ENCODE measurements around the gene OVCA2.

Gene OVCA2

DNA sequence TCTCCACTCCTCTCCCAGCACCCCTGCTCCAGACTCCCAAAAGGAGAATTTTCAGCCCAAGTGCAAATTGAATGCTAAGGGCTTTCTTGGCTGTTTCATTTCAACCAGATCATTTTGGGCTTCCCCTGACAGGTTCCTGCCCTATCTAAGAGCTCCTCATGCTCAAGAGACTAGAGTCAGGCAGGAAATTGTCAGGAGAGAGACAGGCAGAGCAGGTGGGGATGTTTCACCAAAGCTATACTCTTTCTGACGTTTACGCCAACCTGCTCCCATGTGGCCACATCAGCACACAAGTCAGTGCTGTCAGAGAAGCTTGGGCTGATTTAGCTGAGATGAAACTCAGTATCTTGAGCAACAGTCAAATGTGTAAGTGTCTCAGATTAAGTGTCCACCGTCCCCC, 44.5 kb downstream of the OVCA2 start:
- DNase-seq (ENCODE audit: low spot score), result no peak

DNA sequence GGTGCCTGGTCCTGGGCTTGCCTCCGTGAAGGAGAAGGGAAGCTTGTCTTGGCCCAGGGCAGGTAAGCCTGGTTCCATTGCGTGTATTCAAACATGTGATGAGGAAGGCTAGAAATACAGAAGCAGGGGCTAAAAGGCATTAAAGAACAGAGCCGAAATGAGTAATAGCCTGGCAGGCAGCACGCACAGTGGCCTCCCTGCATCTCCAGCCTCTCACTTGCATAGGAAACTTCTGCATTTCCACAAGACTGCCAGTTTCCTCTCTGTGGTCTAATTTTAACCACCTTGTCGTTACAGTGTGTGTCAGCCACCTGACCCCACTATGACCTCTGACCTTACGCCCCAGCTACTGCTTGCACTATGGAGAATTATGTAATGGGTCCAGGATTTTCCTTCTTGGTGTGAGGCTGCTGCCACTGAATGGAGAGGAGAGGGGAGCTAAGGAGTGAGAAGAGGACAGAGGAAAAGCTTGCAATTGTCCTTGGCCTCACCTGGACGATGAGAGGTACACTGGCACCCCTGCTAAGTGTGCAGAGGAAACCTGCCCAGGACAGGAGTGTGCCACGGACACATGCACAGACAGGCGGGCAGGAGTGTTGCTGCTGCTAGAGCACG, 45.9 kb downstream of the OVCA2 start:
- no peak for DNase-seq (ENCODE audit: low spot score)

DNA sequence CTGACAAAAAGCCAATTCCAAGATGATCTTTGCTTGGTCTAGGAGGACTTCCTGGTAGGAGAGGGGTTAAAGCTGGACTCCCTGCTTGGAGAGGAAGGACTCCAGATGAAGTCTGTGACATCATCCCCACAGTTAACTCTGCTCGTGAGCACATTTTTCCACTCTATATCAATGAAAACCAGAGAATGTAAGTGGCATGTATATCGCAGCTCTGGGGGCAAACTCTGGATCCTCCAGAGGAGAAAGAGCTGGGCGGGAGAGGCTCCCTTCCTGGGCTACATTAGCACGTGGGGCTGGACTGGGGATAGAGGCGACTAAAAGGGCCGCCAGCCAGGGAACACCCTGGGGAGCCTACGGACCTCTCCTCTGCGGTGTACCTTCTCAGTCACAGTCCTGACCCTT, 47.2 kb downstream of the OVCA2 start:
- no peak for DNase-seq (ENCODE audit: low spot score)

DNA sequence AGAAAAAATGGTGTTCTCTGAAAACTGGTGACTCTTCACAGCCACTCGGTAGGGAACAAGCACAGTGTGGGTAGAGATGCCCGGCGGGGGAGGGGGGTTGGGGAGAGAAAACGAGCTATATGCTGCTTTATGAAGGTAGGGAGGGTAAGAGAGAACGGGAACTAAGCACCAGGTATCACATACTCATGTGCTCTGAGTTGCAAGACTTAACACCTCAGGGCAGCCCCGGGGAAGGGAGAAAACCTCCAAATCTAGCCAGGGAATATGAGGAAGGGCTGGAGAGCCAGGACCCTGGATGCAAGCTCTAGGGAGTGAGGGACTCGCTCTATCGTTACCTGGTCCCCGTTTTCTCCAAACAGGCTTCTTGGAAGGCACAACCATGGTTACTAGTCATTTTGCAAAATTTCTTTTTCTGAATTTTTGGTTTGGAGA, 48.4 kb downstream of the OVCA2 start:
- no peak for DNase-seq (ENCODE audit: low spot score)

DNA sequence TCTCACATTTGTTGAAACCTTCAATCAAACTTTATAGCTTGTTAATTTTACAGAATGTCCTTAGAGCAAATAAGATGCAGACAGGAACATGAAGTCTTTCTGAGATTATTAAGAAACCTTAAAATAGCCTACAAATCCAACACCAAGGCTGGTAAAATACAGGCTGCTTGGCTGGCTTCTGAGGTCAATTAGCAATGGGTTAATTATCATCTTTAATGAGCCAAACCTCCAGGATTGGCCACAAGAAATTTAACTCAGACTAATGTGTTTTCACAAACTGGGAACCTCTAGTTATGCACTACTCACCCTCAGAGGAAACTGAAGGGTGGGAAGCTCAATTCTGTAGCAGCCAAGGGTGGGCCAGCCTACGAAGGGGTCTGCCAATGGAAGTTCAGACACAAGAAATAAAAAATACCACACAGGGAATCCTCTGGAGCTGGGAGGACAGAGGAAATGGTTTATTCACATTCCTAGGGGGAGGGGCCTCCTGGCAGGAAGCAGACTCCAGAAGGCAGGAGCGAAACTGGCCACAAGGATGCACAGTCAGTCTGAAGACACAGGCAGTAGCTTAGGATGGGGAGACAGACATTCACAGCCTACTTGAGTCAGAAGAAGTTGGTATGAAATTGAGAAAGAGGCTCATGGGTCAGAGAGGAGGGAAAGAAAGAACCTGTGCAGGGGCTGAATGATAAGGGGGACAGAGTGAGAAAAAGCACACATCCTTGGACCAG, 49.1 kb downstream of the OVCA2 start:
- DNase-seq (ENCODE audit: low spot score), result peak; percentile 86

DNA sequence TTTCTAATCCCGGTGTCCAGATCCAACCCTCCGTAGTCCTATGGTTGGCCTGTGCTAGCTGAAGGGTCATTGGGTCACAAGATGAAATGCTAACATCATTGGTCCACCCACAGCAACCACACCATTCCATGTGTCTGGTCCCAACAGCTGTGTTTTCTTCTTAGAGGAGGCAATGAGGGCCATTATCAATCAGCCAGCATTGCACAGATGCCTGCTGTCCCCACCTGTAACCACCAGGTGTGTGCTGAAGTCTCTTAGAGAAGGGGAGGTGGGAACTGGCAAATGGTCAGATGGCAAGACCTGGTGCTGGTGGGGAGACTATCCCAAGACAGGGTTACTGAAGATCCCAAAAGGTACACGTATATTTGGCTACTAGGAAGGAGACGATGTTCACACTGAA, 50.4 kb downstream of the OVCA2 start:
- no peak for DNase-seq (ENCODE audit: low spot score)
